Measurements from ENCODE around the gene GPRC5C. TPM values are rescaled to one million over a fixed set of nuclear protein-coding genes. Genes with fewer than 3 reads are reported as not detected.

Gene GPRC5C
- total and polyA plus RNA-seq, 9 of the 15 experiments (the other 6 are each of a cell fraction or from before 2014, with no cell fraction given) = 0.28 to 9.0 (median 4.1) TPM

- no peak for TF ChIP-seq AFF4 (CRISPR knock-in tag; IDR thresholded peaks at IDR 0.05)
- no peak for TF ChIP-seq BRCA1 (IDR thresholded peaks at IDR 0.05)
- no peak for TF ChIP-seq BRCA1 (CRISPR knock-in tag; IDR thresholded peaks at IDR 0.05)
- TF ChIP-seq CREB3L1 (IDR thresholded peaks at IDR 0.05; ENCODE audit: borderline replicate concordance, low read depth) = no peak
- TF ChIP-seq FOXK2 (conservative IDR thresholded peaks at IDR 0.05 in 1 of 2, IDR thresholded peaks at IDR 0.05 in 1 of 2; ENCODE audit: low read depth in 2 of 2) = no peak
- no peak for TF ChIP-seq ZNF561 (CRISPR knock-in tag; conservative IDR thresholded peaks at IDR 0.05)
- TF ChIP-seq EP400 (IDR thresholded peaks at IDR 0.05) = no peak
- TF ChIP-seq MITF (IDR thresholded peaks at IDR 0.05) = no peak
- no peak for TF ChIP-seq SAFB2 (IDR thresholded peaks at IDR 0.05; ENCODE audit: borderline replicate concordance, low read depth, low read length, severe bottlenecking)
- TF ChIP-seq, protein P1, sequence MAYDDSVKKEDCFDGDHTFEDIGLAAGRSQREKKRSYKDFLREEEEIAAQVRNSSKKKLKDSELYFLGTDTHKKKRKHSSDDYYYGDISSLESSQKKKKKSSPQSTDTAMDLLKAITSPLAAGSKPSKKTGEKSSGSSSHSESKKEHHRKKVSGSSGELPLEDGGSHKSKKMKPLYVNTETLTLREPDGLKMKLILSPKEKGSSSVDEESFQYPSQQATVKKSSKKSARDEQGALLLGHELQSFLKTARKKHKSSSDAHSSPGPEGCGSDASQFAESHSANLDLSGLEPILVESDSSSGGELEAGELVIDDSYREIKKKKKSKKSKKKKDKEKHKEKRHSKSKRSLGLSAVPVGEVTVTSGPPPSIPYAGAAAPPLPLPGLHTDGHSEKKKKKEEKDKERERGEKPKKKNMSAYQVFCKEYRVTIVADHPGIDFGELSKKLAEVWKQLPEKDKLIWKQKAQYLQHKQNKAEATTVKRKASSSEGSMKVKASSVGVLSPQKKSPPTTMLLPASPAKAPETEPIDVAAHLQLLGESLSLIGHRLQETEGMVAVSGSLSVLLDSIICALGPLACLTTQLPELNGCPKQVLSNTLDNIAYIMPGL (CRISPR knock-in tag; IDR thresholded peaks at IDR 0.05) = no peak
- TF ChIP-seq NFYB (IDR thresholded peaks at IDR 0.05; ENCODE audit: extremely low read depth, insufficient read length) = no peak
- TF ChIP-seq, protein P2, sequence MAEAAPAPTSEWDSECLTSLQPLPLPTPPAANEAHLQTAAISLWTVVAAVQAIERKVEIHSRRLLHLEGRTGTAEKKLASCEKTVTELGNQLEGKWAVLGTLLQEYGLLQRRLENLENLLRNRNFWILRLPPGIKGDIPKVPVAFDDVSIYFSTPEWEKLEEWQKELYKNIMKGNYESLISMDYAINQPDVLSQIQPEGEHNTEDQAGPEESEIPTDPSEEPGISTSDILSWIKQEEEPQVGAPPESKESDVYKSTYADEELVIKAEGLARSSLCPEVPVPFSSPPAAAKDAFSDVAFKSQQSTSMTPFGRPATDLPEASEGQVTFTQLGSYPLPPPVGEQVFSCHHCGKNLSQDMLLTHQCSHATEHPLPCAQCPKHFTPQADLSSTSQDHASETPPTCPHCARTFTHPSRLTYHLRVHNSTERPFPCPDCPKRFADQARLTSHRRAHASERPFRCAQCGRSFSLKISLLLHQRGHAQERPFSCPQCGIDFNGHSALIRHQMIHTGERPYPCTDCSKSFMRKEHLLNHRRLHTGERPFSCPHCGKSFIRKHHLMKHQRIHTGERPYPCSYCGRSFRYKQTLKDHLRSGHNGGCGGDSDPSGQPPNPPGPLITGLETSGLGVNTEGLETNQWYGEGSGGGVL (CRISPR knock-in tag; IDR thresholded peaks at IDR 0.05) = no peak
- no peak for TF ChIP-seq ZNF408 (CRISPR knock-in tag; IDR thresholded peaks at IDR 0.05; ENCODE audit: low read depth)
- no peak for TF ChIP-seq GTF2E2 (tag; IDR thresholded peaks at IDR 0.05)
- TF ChIP-seq, protein P3, sequence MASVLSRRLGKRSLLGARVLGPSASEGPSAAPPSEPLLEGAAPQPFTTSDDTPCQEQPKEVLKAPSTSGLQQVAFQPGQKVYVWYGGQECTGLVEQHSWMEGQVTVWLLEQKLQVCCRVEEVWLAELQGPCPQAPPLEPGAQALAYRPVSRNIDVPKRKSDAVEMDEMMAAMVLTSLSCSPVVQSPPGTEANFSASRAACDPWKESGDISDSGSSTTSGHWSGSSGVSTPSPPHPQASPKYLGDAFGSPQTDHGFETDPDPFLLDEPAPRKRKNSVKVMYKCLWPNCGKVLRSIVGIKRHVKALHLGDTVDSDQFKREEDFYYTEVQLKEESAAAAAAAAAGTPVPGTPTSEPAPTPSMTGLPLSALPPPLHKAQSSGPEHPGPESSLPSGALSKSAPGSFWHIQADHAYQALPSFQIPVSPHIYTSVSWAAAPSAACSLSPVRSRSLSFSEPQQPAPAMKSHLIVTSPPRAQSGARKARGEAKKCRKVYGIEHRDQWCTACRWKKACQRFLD (CRISPR knock-in tag; IDR thresholded peaks at IDR 0.05) = no peak
- no peak for TF ChIP-seq ZKSCAN3 (CRISPR knock-in tag; IDR thresholded peaks at IDR 0.05)
- TF ChIP-seq CREM (IDR thresholded peaks at IDR 0.05; ENCODE audit: low read depth) = 0 out of 2 replicates have a peak, but pooled peaks have one; percentile 15
These were observed 23.6 kb upstream of the GPRC5C start (continued) for GRCh38 chr17:74408262-74408661.
